ENCODE results near the gene RGS7.

The RGS7 gene

GRCh38 chr1:240935920-240936319 lies 421.1 kb downstream of the RGS7 start:
- TF ChIP-seq EZH2phosphoT487 (IDR thresholded peaks at IDR 0.05; ENCODE audit: borderline replicate concordance) (no peak), CTCF (conservative IDR thresholded peaks at IDR 0.05; ENCODE audit: low read length) (no peak)
- Histone ChIP-seq H4K20me1 (ENCODE audit: insufficient read depth, low read length, poor library complexity, severe bottlenecking) (no peaks in the 10 kb centered on the region), H3K9me3 (ENCODE audit: insufficient read depth, low read depth, low read length) (no peaks in the 10 kb centered on the region)

GRCh38 chr1:240931031-240931430 lies 426.0 kb downstream of the RGS7 start:
- no peaks in the 10 kb centered on the region for H4K20me1 ChIP-seq (ENCODE audit: insufficient read depth, low read length, poor library complexity, severe bottlenecking)

More at GRCh38 chr1:240935920-240936319, 421.1 kb downstream of the RGS7 start:
- Histone ChIP-seq H3K79me2 (ENCODE audit: insufficient read depth, low read length) (no peaks in the 10 kb centered on the region), H3K4me3 (ENCODE audit: low read length, poor library complexity, severe bottlenecking) (no peak overlapping the region), H3K4me2 (ENCODE audit: low read depth, low read length, poor library complexity, severe bottlenecking) (no peak overlapping the region), H3K9ac (ENCODE audit: low read depth, low read length, poor library complexity, severe bottlenecking) (no peak overlapping the region), H3F3A (ENCODE audit: low read depth) (no peaks in the 10 kb centered on the region), H3K9me2 (replicated peaks; ENCODE audit: low read depth, low read length) (no peaks in the 10 kb centered on the region), H3K4me1 (ENCODE audit: insufficient read depth, low read length, poor library complexity, severe bottlenecking) (no peaks in the 10 kb centered on the region), H2AFZ (ENCODE audit: low read length) (no peak overlapping the region), H3K27me3 (ENCODE audit: insufficient read depth, low read length, poor library complexity, severe bottlenecking) (no peaks in the 10 kb centered on the region), H3K36me3 (ENCODE audit: insufficient read depth, low read length) (no peaks in the 10 kb centered on the region)

GRCh38 chr1:240928265-240928664 lies 428.7 kb downstream of the RGS7 start:
- Histone ChIP-seq H3K36me3 (ENCODE audit: insufficient read depth, low read length) (no peaks in the 10 kb centered on the region), H3K4me2 (ENCODE audit: low read depth, low read length, poor library complexity, severe bottlenecking) (no peak overlapping the region), H3K9me3 (ENCODE audit: insufficient read depth, low read depth, low read length) (0 out of 2 replicates have a peak, but pooled peaks cover 5% of the 10 kb centered on the region), H3K27me3 (ENCODE audit: insufficient read depth, low read length, poor library complexity, severe bottlenecking) (no peaks in the 10 kb centered on the region), H3K4me1 (ENCODE audit: insufficient read depth, low read length, poor library complexity, severe bottlenecking) (no peaks in the 10 kb centered on the region), H3K9me2 (replicated peaks; ENCODE audit: low read depth, low read length) (no peaks in the 10 kb centered on the region), H4K20me1 (ENCODE audit: insufficient read depth, low read length, poor library complexity, severe bottlenecking) (no peaks in the 10 kb centered on the region), H3F3A (ENCODE audit: low read depth) (no peaks in the 10 kb centered on the region), H3K9ac (ENCODE audit: low read depth, low read length, poor library complexity, severe bottlenecking) (no peak overlapping the region), H3K79me2 (ENCODE audit: insufficient read depth, low read length) (no peaks in the 10 kb centered on the region), H2AFZ (ENCODE audit: low read length) (no peak overlapping the region), H3K4me3 (ENCODE audit: low read length, poor library complexity, severe bottlenecking) (no peak overlapping the region)
- no peak for TF ChIP-seq EZH2phosphoT487 (IDR thresholded peaks at IDR 0.05; ENCODE audit: borderline replicate concordance)
- no peak for TF ChIP-seq CTCF (conservative IDR thresholded peaks at IDR 0.05; ENCODE audit: low read length)

More at GRCh38 chr1:240931031-240931430, 426.0 kb downstream of the RGS7 start:
- Histone ChIP-seq H3K4me2 (ENCODE audit: low read depth, low read length, poor library complexity, severe bottlenecking) (no peak overlapping the region), H3K36me3 (ENCODE audit: insufficient read depth, low read length) (no peaks in the 10 kb centered on the region), H2AFZ (ENCODE audit: low read length) (no peak overlapping the region), H3K9ac (ENCODE audit: low read depth, low read length, poor library complexity, severe bottlenecking) (no peak overlapping the region), H3K4me1 (ENCODE audit: insufficient read depth, low read length, poor library complexity, severe bottlenecking) (no peaks in the 10 kb centered on the region), H3F3A (ENCODE audit: low read depth) (no peaks in the 10 kb centered on the region), H3K4me3 (ENCODE audit: low read length, poor library complexity, severe bottlenecking) (no peak overlapping the region), H3K9me3 (ENCODE audit: insufficient read depth, low read depth, low read length) (0 out of 2 replicates have a peak, but pooled peaks cover 5% of the 10 kb centered on the region), H3K27me3 (ENCODE audit: insufficient read depth, low read length, poor library complexity, severe bottlenecking) (no peaks in the 10 kb centered on the region), H3K9me2 (replicated peaks; ENCODE audit: low read depth, low read length) (no peaks in the 10 kb centered on the region), H3K79me2 (ENCODE audit: insufficient read depth, low read length) (no peaks in the 10 kb centered on the region)
- TF ChIP-seq CTCF (conservative IDR thresholded peaks at IDR 0.05; ENCODE audit: low read length) (no peak), EZH2phosphoT487 (IDR thresholded peaks at IDR 0.05; ENCODE audit: borderline replicate concordance) (no peak)
